HG02884 (cell line): ENCODE data around the gene ARSJ.

Experiments used
- ATAC-seq: cut with Tn5 transposase; IDR thresholded peaks from one replicate; pipeline ENCODE4 v1.9.1; 2021; ENCODE audit warnings: mild to moderate bottlenecking, moderate library complexity; ENCODE audit not compliant: unreplicated experiment

The ARSJ gene

GRCh38 chr4:113990886-113991285 lies 11.4 kb upstream of the ARSJ start:
- no peak for ATAC-seq

- no peak for ATAC-seq
Measured at GRCh38 chr4:113987382-113987941, 8.0 kb upstream of the ARSJ start.

- ATAC-seq, result no peak
Measured at GRCh38 chr4:113982181-113982580, 2.7 kb upstream of the ARSJ start.

- ATAC-seq, result no peak
Measured at GRCh38 chr4:113981591-113981990, 2.1 kb upstream of the ARSJ start.

- ATAC-seq, result no peak
Measured at GRCh38 chr4:113979905-113980615, 613 bp upstream of the ARSJ start.

GRCh38 chr4:113978561-113979147 lies 793 bp downstream of the ARSJ start:
- no peak for ATAC-seq

- no peak for ATAC-seq
Measured at GRCh38 chr4:113978105-113978504, 1.3 kb downstream of the ARSJ start.

- ATAC-seq, result no peak
Measured at GRCh38 chr4:113977526-113977855, 2.0 kb downstream of the ARSJ start.

- ATAC-seq, result no peak
Measured at GRCh38 chr4:113976741-113977525, 2.5 kb downstream of the ARSJ start.

- no peak for ATAC-seq
Measured at GRCh38 chr4:113975578-113975977, 3.9 kb downstream of the ARSJ start.

- no peak for ATAC-seq
Measured at GRCh38 chr4:113974467-113974866, 5.0 kb downstream of the ARSJ start.

GRCh38 chr4:113973345-113973744 lies 6.1 kb downstream of the ARSJ start:
- ATAC-seq, result no peak

GRCh38 chr4:113972781-113973180 lies 6.7 kb downstream of the ARSJ start:
- no peak for ATAC-seq

GRCh38 chr4:113971706-113972360 lies 7.6 kb downstream of the ARSJ start:
- no peak for ATAC-seq

- ATAC-seq, result no peak
Measured at GRCh38 chr4:113969709-113970334, 9.6 kb downstream of the ARSJ start.

- no peak for ATAC-seq
Measured at GRCh38 chr4:113968473-113968872, 11.0 kb downstream of the ARSJ start.

- ATAC-seq, result no peak
Measured at GRCh38 chr4:113967687-113968086, 11.8 kb downstream of the ARSJ start.

- ATAC-seq, result no peak
Measured at GRCh38 chr4:113962719-113963265, 16.7 kb downstream of the ARSJ start.

- no peak for ATAC-seq
Measured at GRCh38 chr4:113962016-113962347, 17.5 kb downstream of the ARSJ start.

GRCh38 chr4:113960684-113961321 lies 18.6 kb downstream of the ARSJ start:
- ATAC-seq, result no peak
